ENCODE results near the gene NAB2.
"Not testable (repeated sequence)": the region's sequence is repeated elsewhere in the genome, so short reads cannot be mapped to it uniquely, and the experiment has no call there.

Gene NAB2

DNA sequence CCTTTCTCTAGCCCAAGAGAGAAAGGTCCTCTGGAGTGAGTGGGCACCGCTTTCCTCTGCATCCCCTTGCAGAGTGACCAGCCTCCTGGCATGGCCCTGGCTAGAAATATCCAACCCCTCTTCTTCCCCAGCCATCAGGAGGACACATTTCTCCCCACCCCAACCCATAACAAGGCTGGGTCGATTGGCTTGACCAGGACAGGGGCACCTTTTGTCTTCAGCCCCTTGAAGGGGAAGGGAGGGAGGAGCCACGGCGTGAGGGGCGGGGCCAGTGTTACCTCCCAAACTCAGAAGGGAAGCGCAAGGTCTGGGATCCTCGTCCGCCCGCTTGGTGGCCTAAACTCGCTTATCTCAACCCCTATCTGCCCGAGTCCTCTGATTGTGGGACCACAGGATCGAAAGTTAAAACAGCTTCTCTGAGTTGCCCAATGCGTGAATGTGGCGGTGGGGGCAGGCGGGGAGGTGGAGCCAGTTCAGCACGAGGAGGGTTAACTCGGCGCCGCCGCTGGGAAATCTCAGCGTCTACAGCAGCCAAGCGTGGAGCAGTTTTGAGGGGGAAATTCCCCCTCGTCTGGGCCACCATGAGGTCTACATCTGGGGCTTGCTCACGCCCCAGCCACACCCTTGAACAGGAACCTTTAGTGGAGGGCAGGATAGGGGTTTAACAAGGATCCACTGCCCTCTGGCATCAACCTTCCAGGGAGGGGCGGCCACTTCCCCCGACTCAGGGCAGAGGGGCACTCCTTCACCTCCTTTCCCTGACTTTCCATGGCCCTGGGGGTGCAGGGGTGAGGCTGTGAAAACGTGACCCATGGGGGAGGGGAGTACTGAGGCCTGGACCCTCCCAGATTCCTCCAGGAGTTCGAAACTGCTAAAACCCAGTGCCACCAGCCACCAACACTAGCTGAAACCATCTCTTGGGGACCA, 21.5 kb downstream of the NAB2 start:
- H3K4me3 Mint-ChIP-seq, result peak overlapping the region; percentile 85 to 92
- peaks cover 63% of the 10 kb centered on the region for H3K4me1 Mint-ChIP-seq
- H3K27me3 Mint-ChIP-seq, result no peaks in the 10 kb centered on the region
- no peaks in the 10 kb centered on the region for H3K9me3 Mint-ChIP-seq
- ATAC-seq, result peak; percentile 63
- H3K27ac Mint-ChIP-seq, result peak overlapping the region; percentile 85 to 95
- DNase-seq, result peak; percentile 65 to 80

GRCh38 chr12:57111031-57111734, 22.3 kb downstream of the NAB2 start, which contains the start of gene STAT6:
STAT6 (minus strand) TSS chr12:57111362; CDS start chr12:57108278, 3,084 bp downstream.
- ATAC-seq (peak; percentile 75), DNase-seq (peak; percentile 71 to 80)
- H3K4me1 Mint-ChIP-seq, result peaks cover 55% of the 10 kb centered on the region
- H3K27me3 Mint-ChIP-seq, result no peaks in the 10 kb centered on the region
- H3K4me3 Mint-ChIP-seq, result peak within 1 kb of the TSS; percentile 85 to 92
- no peaks in the 10 kb centered on the region for H3K9me3 Mint-ChIP-seq
- H3K27ac Mint-ChIP-seq, result peak within 1 kb of the TSS; percentile 85 to 95

DNA sequence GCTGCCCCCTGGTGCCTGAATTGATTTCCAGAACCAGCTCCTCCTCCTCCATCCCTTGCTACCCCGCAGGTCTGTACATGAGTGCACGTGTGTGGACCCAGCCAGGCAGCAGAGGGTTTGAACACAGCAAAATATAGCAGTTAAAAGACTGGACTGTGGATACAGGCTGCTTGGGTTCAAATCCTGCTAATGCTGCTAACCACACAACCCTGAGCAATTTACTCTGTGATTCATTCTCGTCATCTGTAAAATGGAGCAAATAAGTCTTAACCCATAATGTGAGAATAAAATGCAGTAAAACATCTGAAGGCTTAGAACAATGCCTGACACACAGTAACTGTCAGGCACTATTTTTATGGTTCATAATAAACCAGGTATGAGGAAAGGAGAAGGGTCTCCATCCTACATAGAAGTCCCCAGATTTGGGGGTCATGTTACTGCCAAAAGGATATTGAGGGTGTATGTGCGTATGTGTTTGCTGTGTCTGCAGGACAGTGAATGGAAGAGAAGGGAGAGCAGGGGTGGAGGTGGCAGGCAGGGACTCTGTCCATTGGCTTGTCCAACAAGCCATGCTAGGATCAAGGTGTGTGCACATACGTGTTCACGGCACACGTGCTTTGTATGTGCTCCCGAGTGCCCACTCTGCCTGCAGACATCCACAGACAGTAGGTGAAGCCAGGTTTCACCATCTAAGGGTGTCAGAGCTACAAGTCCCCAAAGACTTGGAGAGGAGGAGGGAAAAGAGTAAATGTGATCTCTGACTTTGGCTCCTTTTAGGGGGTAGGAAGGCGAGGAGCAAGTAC, 23.8 kb downstream of the NAB2 start:
- no peaks in the 10 kb centered on the region for H3K9me3 Mint-ChIP-seq
- DNase-seq (no peak), ATAC-seq (no peak)
- peaks cover 40% of the 10 kb centered on the region for H3K4me1 Mint-ChIP-seq
- H3K4me3 Mint-ChIP-seq, result peak overlapping the region; percentile 85 to 92
- H3K27ac Mint-ChIP-seq, result peak overlapping the region; percentile 85 to 95
- no peaks in the 10 kb centered on the region for H3K27me3 Mint-ChIP-seq

- Mint-ChIP-seq H3K27ac (no peak overlapping the region), H3K9me3 (no peaks in the 10 kb centered on the region), H3K4me3 (no peak overlapping the region), H3K4me1 (peaks cover 27% of the 10 kb centered on the region), H3K27me3 (no peaks in the 10 kb centered on the region)
- ATAC-seq (no peak), DNase-seq (no peak)
These were observed 27.8 kb downstream of the NAB2 start for GRCh38 chr12:57116580-57117281.

- Mint-ChIP-seq H3K4me3 (no peak overlapping the region), H3K9me3 (peaks cover 5 to 6% of the 10 kb centered on the region in 2 donors), H3K4me1 (peaks cover 13% of the 10 kb centered on the region), H3K27ac (no peak overlapping the region), H3K27me3 (no peaks in the 10 kb centered on the region)
- DNase-seq (no peak), ATAC-seq (no peak)
These were observed 29.9 kb downstream of the NAB2 start for GRCh38 chr12:57118711-57119271.

GRCh38 chr12:57119294-57120085, 30.6 kb downstream of the NAB2 start:
- Mint-ChIP-seq H3K4me1 (peaks cover 17% of the 10 kb centered on the region), H3K27ac (no peak overlapping the region), H3K27me3 (no peaks in the 10 kb centered on the region), H3K4me3 (no peak overlapping the region), H3K9me3 (peaks cover 12 to 13% of the 10 kb centered on the region in 2 donors)
- DNase-seq (no peak), ATAC-seq (no peak)

- Mint-ChIP-seq H3K4me1 (peaks cover 18% of the 10 kb centered on the region), H3K9me3 (peaks cover 12 to 15% of the 10 kb centered on the region in 2 donors)
- not testable (repeated sequence) for H3K27me3 Mint-ChIP-seq, H3K27ac Mint-ChIP-seq, ATAC-seq, H3K4me3 Mint-ChIP-seq, DNase-seq
These were observed 31.8 kb downstream of the NAB2 start for GRCh38 chr12:57120718-57121117.

GRCh38 chr12:57123813-57124212, 34.9 kb downstream of the NAB2 start:
- peaks cover 9% of the 10 kb centered on the region for H3K27me3 Mint-ChIP-seq
- DNase-seq (no peak), ATAC-seq (no peak)
- no peak overlapping the region for H3K27ac Mint-ChIP-seq
- H3K4me3 Mint-ChIP-seq, result no peak overlapping the region
- peaks cover 12 to 15% of the 10 kb centered on the region in 2 donors for H3K9me3 Mint-ChIP-seq
- H3K4me1 Mint-ChIP-seq, result peaks cover 25% of the 10 kb centered on the region

DNA sequence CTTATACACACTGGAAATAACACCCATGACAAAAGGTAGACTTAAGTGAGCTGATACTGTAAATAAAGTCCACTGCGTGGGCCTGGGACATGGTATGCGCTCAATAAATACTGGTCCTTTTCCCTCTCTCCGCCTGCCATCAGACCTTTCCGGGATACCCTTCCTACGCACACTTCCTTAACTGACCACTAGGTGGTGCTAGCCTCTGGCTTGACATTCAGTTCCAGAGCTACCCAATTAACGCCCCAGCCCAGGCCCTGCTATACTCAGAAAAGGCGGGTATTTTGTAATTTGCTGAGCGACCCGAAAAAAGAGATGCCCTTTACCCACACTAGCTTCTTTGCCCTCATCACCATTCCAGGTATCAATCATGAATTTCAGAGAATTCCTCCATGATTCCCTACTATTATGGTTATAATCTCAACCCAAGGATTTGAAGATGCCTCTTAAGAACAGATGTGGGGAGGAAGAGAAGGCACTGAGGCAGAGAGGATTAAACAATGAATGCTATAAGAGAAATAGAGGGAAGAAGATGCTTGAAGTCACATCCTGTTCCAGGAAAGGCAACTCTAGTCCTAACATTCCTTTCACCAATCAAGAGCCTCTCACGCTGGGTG, 35.5 kb downstream of the NAB2 start:
- ATAC-seq (peak; percentile 68), DNase-seq (peak; percentile 73 to 74)
- peaks cover 9% of the 10 kb centered on the region for H3K27me3 Mint-ChIP-seq
- no peak overlapping the region for H3K27ac Mint-ChIP-seq
- H3K4me3 Mint-ChIP-seq, result no peak overlapping the region
- peaks cover 12 to 15% of the 10 kb centered on the region in 2 donors for H3K9me3 Mint-ChIP-seq
- H3K4me1 Mint-ChIP-seq, result peaks cover 20% of the 10 kb centered on the region

DNA sequence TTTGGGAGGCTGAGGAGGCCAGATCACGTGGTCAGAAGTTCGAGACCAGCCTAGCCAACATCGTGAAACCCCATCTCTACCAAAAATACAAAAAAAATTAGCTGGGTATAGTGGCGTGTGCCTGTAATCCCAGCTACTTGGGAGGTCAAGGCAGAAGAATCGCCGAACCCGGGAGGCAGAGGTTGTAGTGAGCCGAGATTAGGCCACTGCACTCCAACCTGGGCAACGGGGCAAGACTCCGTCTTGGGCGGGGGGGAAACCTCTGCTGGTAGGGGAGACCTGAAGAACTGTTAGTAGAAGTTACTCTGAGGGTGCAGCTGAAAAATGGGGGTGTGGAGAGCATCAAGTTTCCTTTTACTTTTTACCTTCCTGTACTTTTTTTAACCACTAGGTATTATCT, 37.1 kb downstream of the NAB2 start:
- Mint-ChIP-seq H3K4me3 (no peak overlapping the region), H3K27ac (no peak overlapping the region), H3K9me3 (peaks cover 12 to 15% of the 10 kb centered on the region in 2 donors), H3K4me1 (peaks cover 23% of the 10 kb centered on the region), H3K27me3 (peaks cover 19% of the 10 kb centered on the region)
- ATAC-seq (no peak), DNase-seq (no peak)

DNA sequence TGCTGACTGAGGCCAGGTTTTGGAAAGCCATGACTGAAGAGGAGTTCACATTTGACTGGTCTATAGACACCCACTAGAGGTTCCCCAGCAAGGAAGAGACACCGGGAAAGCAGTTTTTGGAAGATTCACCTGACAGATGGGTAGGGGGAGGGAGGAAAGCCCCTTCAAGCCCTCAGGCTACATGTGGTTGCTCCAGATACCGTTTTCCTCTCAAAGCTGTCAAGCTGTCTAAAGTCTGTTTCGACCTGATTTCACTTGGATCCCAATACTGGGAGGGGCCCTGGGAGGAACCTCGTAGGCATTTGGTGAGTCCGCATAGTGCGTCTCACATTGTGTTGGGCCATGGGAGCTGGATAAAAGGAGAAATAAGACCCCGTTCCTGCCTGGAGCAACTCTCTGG, 37.6 kb downstream of the NAB2 start:
- no peak overlapping the region for H3K27ac Mint-ChIP-seq
- H3K27me3 Mint-ChIP-seq, result peaks cover 19% of the 10 kb centered on the region
- no peak for ATAC-seq
- H3K4me1 Mint-ChIP-seq, result peaks cover 28% of the 10 kb centered on the region
- DNase-seq, result no peak
- peak overlapping the region in 1 of 2 donors; percentile 14 for H3K4me3 Mint-ChIP-seq
- H3K9me3 Mint-ChIP-seq, result peaks cover 12 to 15% of the 10 kb centered on the region in 2 donors

DNA sequence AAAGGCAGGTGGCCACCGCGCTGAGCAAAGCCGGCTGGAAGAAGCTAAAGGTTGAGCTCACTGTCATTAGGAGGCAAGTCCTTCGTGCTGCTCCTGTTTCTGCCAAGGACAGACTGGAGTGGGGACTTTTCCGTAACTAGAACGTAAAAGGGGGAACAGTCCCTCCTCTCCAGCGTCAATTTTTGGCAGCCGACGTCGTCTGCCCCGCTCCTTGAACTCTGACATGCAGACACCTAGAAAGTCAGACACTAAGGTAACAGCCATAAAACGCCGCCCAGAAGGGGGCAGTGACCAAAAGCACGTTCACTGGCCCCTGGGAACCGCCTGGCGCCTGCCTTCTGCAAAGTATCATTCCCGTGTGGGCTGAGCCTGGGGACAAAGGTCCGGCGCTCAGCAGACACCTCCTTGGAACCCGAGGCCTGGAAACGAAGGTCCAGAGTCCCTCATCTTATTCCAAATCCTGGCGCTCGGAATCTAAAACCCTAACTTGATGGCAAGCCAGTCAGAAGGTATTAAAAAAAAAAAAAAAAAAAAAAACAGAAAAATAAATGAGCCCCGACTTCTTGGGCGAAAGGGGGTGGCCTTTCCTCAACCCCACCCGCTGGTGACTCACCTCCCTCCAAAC, 38.3 kb downstream of the NAB2 start:
- Mint-ChIP-seq H3K4me3 (peak overlapping the region; percentile 86 to 92), H3K27me3 (peaks cover 19% of the 10 kb centered on the region), H3K9me3 (peaks cover 12 to 15% of the 10 kb centered on the region in 2 donors), H3K27ac (peak overlapping the region in 1 of 2 donors; percentile 36), H3K4me1 (peaks cover 28% of the 10 kb centered on the region)
- DNase-seq (peak; percentile 34 to 48), ATAC-seq (peak; percentile 38)

All from stimulated activated naive CD8-positive, alpha-beta T cell treated with anti-CD3 and anti-CD28 coated beads, Interleukin-15, amount 100 ng/mL, for 72 hours (primary cell).